ENCODE measurements around the gene TCF12.

The TCF12 gene

DNA sequence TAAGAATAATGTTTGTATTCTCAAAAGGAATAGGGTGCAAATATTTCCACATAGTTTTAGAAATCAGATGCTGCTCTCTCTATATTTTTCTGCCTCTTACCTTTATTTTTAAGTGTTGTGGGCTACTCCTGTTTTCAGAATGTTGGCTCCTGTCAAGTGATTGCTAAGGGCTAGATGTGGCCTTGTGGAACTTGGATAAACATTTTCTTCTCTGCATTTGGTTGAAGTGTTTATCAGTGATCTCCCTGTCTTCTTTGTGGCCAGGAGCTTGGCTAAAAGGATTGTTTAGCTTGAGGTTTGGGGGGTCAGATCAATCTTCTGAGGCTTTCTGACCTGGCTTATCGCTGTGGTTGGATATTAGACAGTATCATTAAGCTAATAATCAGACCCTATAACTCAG is 112.6 kb downstream of the TCF12 start:
- no peaks in the 10 kb centered on the region for H3K9me2 ChIP-seq (ENCODE audit: low read depth, low read length)
- TF ChIP-seq CTCF (IDR thresholded peaks at IDR 0.05; ENCODE audit: low read length) (no peak), EZH2 (IDR thresholded peaks at IDR 0.05; ENCODE audit: borderline replicate concordance, low read length) (no peak)
- no peak overlapping the region for H3K27ac ChIP-seq (ENCODE audit: low read depth, low read length, poor library complexity, severe bottlenecking)
- H3K79me2 ChIP-seq (ENCODE audit: insufficient read depth, low read length) = peaks cover 78% of the 10 kb centered on the region
- no peaks in the 10 kb centered on the region for H3K27me3 ChIP-seq (ENCODE audit: insufficient read depth, low read length)
- H2AFZ ChIP-seq (ENCODE audit: low read length) = no peak overlapping the region
- no peaks in the 10 kb centered on the region for H3K36me3 ChIP-seq (ENCODE audit: insufficient read depth, low read length)
- no peak overlapping the region for H3K9ac ChIP-seq (ENCODE audit: low read length)
- H3K9me3 ChIP-seq (ENCODE audit: low read length) = no peaks in the 10 kb centered on the region
- peaks cover 13% of the 10 kb centered on the region for H3K4me1 ChIP-seq (ENCODE audit: insufficient read depth, low read length, severe bottlenecking)
- H4K20me1 ChIP-seq (ENCODE audit: insufficient read depth, low read length) = no peaks in the 10 kb centered on the region
- H3F3A ChIP-seq (ENCODE audit: insufficient read depth, low read length) = no peaks in the 10 kb centered on the region
- no peak overlapping the region for H3K4me3 ChIP-seq (ENCODE audit: low read depth, low read length, poor library complexity, severe bottlenecking)
- H3K4me2 ChIP-seq (ENCODE audit: low read length) = no peak overlapping the region

GRCh38 chr15:57031605-57032004 is 113.2 kb downstream of the TCF12 start:
- H3K27me3 ChIP-seq (ENCODE audit: insufficient read depth, low read length) = no peaks in the 10 kb centered on the region
- no peaks in the 10 kb centered on the region for H4K20me1 ChIP-seq (ENCODE audit: insufficient read depth, low read length)
- H3K4me3 ChIP-seq (ENCODE audit: low read depth, low read length, poor library complexity, severe bottlenecking) = no peak overlapping the region
- no peaks in the 10 kb centered on the region for H3K9me2 ChIP-seq (ENCODE audit: low read depth, low read length)
- H3K36me3 ChIP-seq (ENCODE audit: insufficient read depth, low read length) = no peaks in the 10 kb centered on the region
- no peaks in the 10 kb centered on the region for H3K9me3 ChIP-seq (ENCODE audit: low read length)
- TF ChIP-seq EZH2 (IDR thresholded peaks at IDR 0.05; ENCODE audit: borderline replicate concordance, low read length) = no peak
- no peak overlapping the region for H3K27ac ChIP-seq (ENCODE audit: low read depth, low read length, poor library complexity, severe bottlenecking)
- H3K4me1 ChIP-seq (ENCODE audit: insufficient read depth, low read length, severe bottlenecking) = peaks cover 16% of the 10 kb centered on the region
- no peak overlapping the region for H3K9ac ChIP-seq (ENCODE audit: low read length)
- no peak overlapping the region for H2AFZ ChIP-seq (ENCODE audit: low read length)
- no peaks in the 10 kb centered on the region for H3F3A ChIP-seq (ENCODE audit: insufficient read depth, low read length)
- no peak overlapping the region for H3K4me2 ChIP-seq (ENCODE audit: low read length)
- peaks cover 82% of the 10 kb centered on the region for H3K79me2 ChIP-seq (ENCODE audit: insufficient read depth, low read length)

GRCh38 chr15:57032338-57032737 is 113.9 kb downstream of the TCF12 start:
- H3F3A ChIP-seq (ENCODE audit: insufficient read depth, low read length) = no peaks in the 10 kb centered on the region
- no peak overlapping the region for H2AFZ ChIP-seq (ENCODE audit: low read length)
- no peak overlapping the region for H3K9ac ChIP-seq (ENCODE audit: low read length)
- H3K4me1 ChIP-seq (ENCODE audit: insufficient read depth, low read length, severe bottlenecking) = peaks cover 16% of the 10 kb centered on the region
- H3K9me2 ChIP-seq (ENCODE audit: low read depth, low read length) = no peaks in the 10 kb centered on the region
- H3K27me3 ChIP-seq (ENCODE audit: insufficient read depth, low read length) = no peaks in the 10 kb centered on the region
- peaks cover 84% of the 10 kb centered on the region for H3K79me2 ChIP-seq (ENCODE audit: insufficient read depth, low read length)
- H3K4me2 ChIP-seq (ENCODE audit: low read length) = no peak overlapping the region
- H3K4me3 ChIP-seq (ENCODE audit: low read depth, low read length, poor library complexity, severe bottlenecking) = no peak overlapping the region
- no peak overlapping the region for H3K27ac ChIP-seq (ENCODE audit: low read depth, low read length, poor library complexity, severe bottlenecking)
- no peaks in the 10 kb centered on the region for H4K20me1 ChIP-seq (ENCODE audit: insufficient read depth, low read length)
- no peaks in the 10 kb centered on the region for H3K9me3 ChIP-seq (ENCODE audit: low read length)
- TF ChIP-seq EZH2 (IDR thresholded peaks at IDR 0.05; ENCODE audit: borderline replicate concordance, low read length) = no peak
- no peaks in the 10 kb centered on the region for H3K36me3 ChIP-seq (ENCODE audit: insufficient read depth, low read length)

- TF ChIP-seq EZH2 (IDR thresholded peaks at IDR 0.05; ENCODE audit: borderline replicate concordance, low read length) (no peak), CTCF (IDR thresholded peaks at IDR 0.05; ENCODE audit: low read length) (no peak)
- no peak overlapping the region for H3K27ac ChIP-seq (ENCODE audit: low read depth, low read length, poor library complexity, severe bottlenecking)
- H3K79me2 ChIP-seq (ENCODE audit: insufficient read depth, low read length) = peaks cover 86% of the 10 kb centered on the region
- H2AFZ ChIP-seq (ENCODE audit: low read length) = no peak overlapping the region
- H3K4me2 ChIP-seq (ENCODE audit: low read length) = no peak overlapping the region
- H3K4me1 ChIP-seq (ENCODE audit: insufficient read depth, low read length, severe bottlenecking) = peaks cover 16% of the 10 kb centered on the region
- no peaks in the 10 kb centered on the region for H4K20me1 ChIP-seq (ENCODE audit: insufficient read depth, low read length)
- no peaks in the 10 kb centered on the region for H3K9me3 ChIP-seq (ENCODE audit: low read length)
- H3K4me3 ChIP-seq (ENCODE audit: low read depth, low read length, poor library complexity, severe bottlenecking) = no peak overlapping the region
- H3K27me3 ChIP-seq (ENCODE audit: insufficient read depth, low read length) = no peaks in the 10 kb centered on the region
- H3K36me3 ChIP-seq (ENCODE audit: insufficient read depth, low read length) = no peaks in the 10 kb centered on the region
- H3K9me2 ChIP-seq (ENCODE audit: low read depth, low read length) = no peaks in the 10 kb centered on the region
- no peaks in the 10 kb centered on the region for H3F3A ChIP-seq (ENCODE audit: insufficient read depth, low read length)
- no peak overlapping the region for H3K9ac ChIP-seq (ENCODE audit: low read length)
Measured at GRCh38 chr15:57033715-57034439, 115.4 kb downstream of the TCF12 start.
